Activated gamma-delta T cell treated with anti-CD3 and anti-CD28 coated beads, Interleukin-2, amount 50 U/mL, for 16 hours (primary cell): ENCODE data around the gene RRAS.
"Not testable (repeated sequence)": the region's sequence is repeated elsewhere in the genome, so short reads cannot be mapped to it uniquely, and the experiment has no call there.

Source experiments
- DNase-seq: peaks from one replicate; pipeline ENCODE4 v3.0.0-alpha.2; 2020; ENCODE audit warnings: low read depth

Gene RRAS

GRCh38 chr19:49631014-49631588, 8.8 kb downstream of the RRAS start:
- no peak for DNase-seq

- DNase-seq: no peak
Measured at GRCh38 chr19:49629659-49630058, 10.3 kb downstream of the RRAS start.

- DNase-seq: no peak
Measured at GRCh38 chr19:49626226-49626625, 13.7 kb downstream of the RRAS start.

- DNase-seq: no peak
Measured at GRCh38 chr19:49624967-49625910, 14.7 kb downstream of the RRAS start.

- DNase-seq: not testable (repeated sequence)
Measured at GRCh38 chr19:49617860-49618259, 22.1 kb downstream of the RRAS start.

- no peak for DNase-seq
Measured at GRCh38 chr19:49616945-49617344, 23.0 kb downstream of the RRAS start.

- no peak for DNase-seq
Measured at GRCh38 chr19:49616532-49616931, 23.4 kb downstream of the RRAS start.

- no peak for DNase-seq
Measured at GRCh38 chr19:49615861-49616260, 24.1 kb downstream of the RRAS start.

GRCh38 chr19:49614096-49614833, 25.7 kb downstream of the RRAS start:
- DNase-seq: no peak

- no peak for DNase-seq
Measured at GRCh38 chr19:49613374-49613773, 26.6 kb downstream of the RRAS start.

GRCh38 chr19:49609499-49610092, 30.3 kb downstream of the RRAS start:
- DNase-seq: no peak

GRCh38 chr19:49605605-49606004, 34.3 kb downstream of the RRAS start:
- DNase-seq: no peak

GRCh38 chr19:49602806-49603205, 37.1 kb downstream of the RRAS start:
- DNase-seq: no peak

GRCh38 chr19:49601482-49602038, 38.4 kb downstream of the RRAS start:
- DNase-seq: no peak

- no peak for DNase-seq
Measured at GRCh38 chr19:49599378-49600295, 40.3 kb downstream of the RRAS start.

GRCh38 chr19:49597703-49597974, 42.3 kb downstream of the RRAS start:
- no peak for DNase-seq

GRCh38 chr19:49596954-49597702, 42.8 kb downstream of the RRAS start:
- no peak for DNase-seq

- no peak for DNase-seq
Measured at GRCh38 chr19:49596407-49596806, 43.5 kb downstream of the RRAS start.

- DNase-seq: no peak
Measured at GRCh38 chr19:49595819-49596404, 44.0 kb downstream of the RRAS start.
